Measurements from ENCODE around the gene TP53. TPM values are rescaled to one million over a fixed set of nuclear protein-coding genes. Genes with fewer than 3 reads are reported as not detected.
"Not testable (repeated sequence)": the region's sequence is repeated elsewhere in the genome, so short reads cannot be mapped to it uniquely, and the experiment has no call there.

TP53 gene
- total RNA-seq, 1 donor from 2014 or later = 27.8 TPM

GRCh38 chr17:7632492-7632894, 54.8 kb downstream of the TP53 start:
- DNase-seq (ENCODE audit: low read depth in 2 of 2) = peak; percentile 50 to 61

- peak in 1 of 2 donors; percentile 46 for DNase-seq (ENCODE audit: low read depth in 2 of 2)
Measured at GRCh38 chr17:7631398-7632380, 55.6 kb downstream of the TP53 start.

- no peak for DNase-seq (ENCODE audit: low read depth in 2 of 2)
Measured at GRCh38 chr17:7629939-7630571, 57.2 kb downstream of the TP53 start, which contains the start of gene SHBG. Gene SHBG, plus strand, starts transcription at chr17:7630135. Its CDS starts 38 bp downstream, at chr17:7630173.

- DNase-seq (ENCODE audit: low read depth in 2 of 2) = peak; percentile 92 to 96
Measured at GRCh38 chr17:7627250-7628121, 59.8 kb downstream of the TP53 start, which contains the start of gene SAT2. Gene SAT2, minus strand, starts transcription at chr17:7627821. Its CDS starts 186 bp downstream, at chr17:7627635.

- no peak for DNase-seq (ENCODE audit: low read depth in 2 of 2)
Measured at GRCh38 chr17:7626956-7627249, 60.4 kb downstream of the TP53 start.

GRCh38 chr17:7626307-7626706, 61.0 kb downstream of the TP53 start:
- no peak for DNase-seq (ENCODE audit: low read depth in 2 of 2)

GRCh38 chr17:7625749-7626148, 61.5 kb downstream of the TP53 start:
- not testable (repeated sequence) for DNase-seq (ENCODE audit: low read depth in 2 of 2)

GRCh38 chr17:7623661-7624060, 63.6 kb downstream of the TP53 start:
- DNase-seq (ENCODE audit: low read depth in 2 of 2) = no peak

GRCh38 chr17:7620835-7621234, 66.5 kb downstream of the TP53 start:
- DNase-seq (ENCODE audit: low read depth in 2 of 2) = no peak

GRCh38 chr17:7618608-7619007, 68.7 kb downstream of the TP53 start:
- no peak for DNase-seq (ENCODE audit: low read depth in 2 of 2)

Other genes starting within 250 kb of the TP53 start
- gene FGF11, start 248.0 kb downstream of the TP53 start, total RNA-seq = 0.20 and 0.22 TPM in 2 replicates
- gene CHRNB1, start 242.4 kb downstream of the TP53 start, total RNA-seq = 8.1 and 9.2 TPM in 2 replicates
- gene ZBTB4, start 207.9 kb downstream of the TP53 start, total RNA-seq = 6.3 and 8.5 TPM in 2 replicates
- gene SLC35G6, start 206.0 kb downstream of the TP53 start, total RNA-seq = not detected in 2 replicates
- gene POLR2A, start 203.1 kb downstream of the TP53 start, total RNA-seq = 56.0 and 70.0 TPM in 2 replicates
- 4.4 and 4.8 TPM in 2 replicates for gene TNFSF12, start 138.4 kb downstream of the TP53 start, total RNA-seq
- gene TNFSF13, start 128.7 kb downstream of the TP53 start, total RNA-seq = 0.20 and 0.65 TPM in 2 replicates
- gene SENP3, start 125.6 kb downstream of the TP53 start, total RNA-seq = 52.3 and 81.5 TPM in 2 replicates
- gene CD68, start 107.9 kb downstream of the TP53 start, total RNA-seq = 0.40 and 0.44 TPM in 2 replicates
- 56.7 and 72.2 TPM in 2 replicates for gene MPDU1, start 103.6 kb downstream of the TP53 start, total RNA-seq
- gene SOX15, start 97.4 kb downstream of the TP53 start, total RNA-seq = not detected in 2 replicates
- gene FXR2, start 72.6 kb downstream of the TP53 start, total RNA-seq = 25.9 and 36.3 TPM in 2 replicates
- 25.7 and 33.3 TPM in 2 replicates for gene SAT2, start 59.7 kb downstream of the TP53 start, total RNA-seq
- gene SHBG, start 57.4 kb downstream of the TP53 start, total RNA-seq = 0.20 and 0.22 TPM in 2 replicates
- not detected in 2 replicates for gene ATP1B2, start 36.6 kb downstream of the TP53 start, total RNA-seq
- gene WRAP53, start 987 bp upstream of the TP53 start, total RNA-seq = 6.1 and 6.9 TPM in 2 replicates
- gene EFNB3, start 17.7 kb upstream of the TP53 start, total RNA-seq = 0.20 and 0.22 TPM in 2 replicates
- under 0.01 and 0.20 TPM in 2 replicates for gene DNAH2, start 30.3 kb upstream of the TP53 start, total RNA-seq
- 1.3 and 1.8 TPM in 2 replicates for gene KDM6B, start 146.7 kb upstream of the TP53 start, total RNA-seq
- 7.1 and 22.7 TPM in 2 replicates for gene TMEM88, start 167.6 kb upstream of the TP53 start, total RNA-seq
- 152 and 178 TPM in 2 replicates for gene NAA38, start 170.1 kb upstream of the TP53 start, total RNA-seq
- gene CYB5D1, start 170.5 kb upstream of the TP53 start, total RNA-seq = 4.6 and 5.6 TPM in 2 replicates
- 58.0 and 58.7 TPM in 2 replicates for gene CHD3, start 201.3 kb upstream of the TP53 start, total RNA-seq
- 0.44 and 0.79 TPM in 2 replicates for gene RNF227, start 228.8 kb upstream of the TP53 start, total RNA-seq
- 0.22 and 0.40 TPM in 2 replicates for gene KCNAB3, start 242.4 kb upstream of the TP53 start, total RNA-seq
- 48.8 and 54.7 TPM in 2 replicates for gene TRAPPC1, start 244.5 kb upstream of the TP53 start, total RNA-seq
- gene CNTROB, start 244.7 kb upstream of the TP53 start, total RNA-seq = 10.5 and 11.9 TPM in 2 replicates

All from lung microvascular endothelial cell (primary cell).